ENCODE data around the gene ETS1. TPM values are rescaled to one million over a fixed set of nuclear protein-coding genes. Genes with fewer than 3 reads are reported as not detected.
A peak's percentile ranks its signal among the peaks of the same experiment; 100 is the strongest.

The ETS1 gene
- total RNA-seq, 2 donors from 2014 or later: 23.0 to 38.0 TPM

DNA sequence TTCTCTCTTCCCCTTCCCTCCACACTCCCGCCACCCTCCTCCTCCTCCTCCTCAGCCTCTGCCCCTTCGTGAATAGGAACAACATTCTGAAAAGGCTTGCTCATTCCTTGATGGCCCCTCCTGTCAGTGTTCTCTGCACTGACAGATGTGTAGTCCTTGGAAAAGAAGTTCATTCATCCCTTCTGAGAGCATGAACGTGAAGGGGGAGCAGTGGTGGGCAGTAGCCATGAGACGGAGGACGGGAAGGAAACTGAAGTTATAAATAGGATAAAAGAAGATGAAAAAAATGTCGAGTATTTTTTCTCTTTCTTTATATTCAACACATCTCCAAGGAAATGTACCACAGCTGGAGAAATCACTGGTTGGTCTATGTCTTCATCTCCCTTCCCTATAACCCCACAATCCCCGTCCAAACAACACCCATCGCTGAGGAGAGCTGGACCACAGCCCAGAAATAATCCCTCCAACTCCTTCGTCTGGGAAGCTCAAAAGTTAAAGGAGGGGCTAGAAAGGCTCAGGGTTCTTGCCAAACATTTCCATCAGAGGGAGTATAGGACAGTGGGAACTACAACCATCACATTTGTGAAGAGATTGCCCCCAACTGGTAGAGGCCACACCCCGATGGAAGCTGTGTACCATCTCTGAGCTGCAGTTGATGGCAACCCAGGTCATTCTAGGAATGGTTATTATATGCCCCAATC lies 33.5 kb downstream of the ETS1 start:
- intact Hi-C loops (cut with DNase I, micrococcal nuclease): loop anchor here in 1 of 2 donors (2.0 kb wide), 1 partner anchor 77 kb away; no protein-coding TSS in a partner anchor
- DNase-seq (no peak), ATAC-seq (no peak)

- ATAC-seq (no peak), DNase-seq (no peak)
- intact Hi-C loops (cut with DNase I, micrococcal nuclease): no loop called here
These were observed 34.3 kb downstream of the ETS1 start for GRCh38 chr11:128552783-128553661.

- ATAC-seq (no peak), DNase-seq (no peak)
- intact Hi-C loops (cut with DNase I, micrococcal nuclease): no loop called here
These were observed 35.6 kb downstream of the ETS1 start for GRCh38 chr11:128551611-128552335.

GRCh38 chr11:128551058-128551457 lies 36.3 kb downstream of the ETS1 start:
- no peak for ATAC-seq
- intact Hi-C loops (cut with DNase I, micrococcal nuclease): no loop called here
- no peak for DNase-seq

DNA sequence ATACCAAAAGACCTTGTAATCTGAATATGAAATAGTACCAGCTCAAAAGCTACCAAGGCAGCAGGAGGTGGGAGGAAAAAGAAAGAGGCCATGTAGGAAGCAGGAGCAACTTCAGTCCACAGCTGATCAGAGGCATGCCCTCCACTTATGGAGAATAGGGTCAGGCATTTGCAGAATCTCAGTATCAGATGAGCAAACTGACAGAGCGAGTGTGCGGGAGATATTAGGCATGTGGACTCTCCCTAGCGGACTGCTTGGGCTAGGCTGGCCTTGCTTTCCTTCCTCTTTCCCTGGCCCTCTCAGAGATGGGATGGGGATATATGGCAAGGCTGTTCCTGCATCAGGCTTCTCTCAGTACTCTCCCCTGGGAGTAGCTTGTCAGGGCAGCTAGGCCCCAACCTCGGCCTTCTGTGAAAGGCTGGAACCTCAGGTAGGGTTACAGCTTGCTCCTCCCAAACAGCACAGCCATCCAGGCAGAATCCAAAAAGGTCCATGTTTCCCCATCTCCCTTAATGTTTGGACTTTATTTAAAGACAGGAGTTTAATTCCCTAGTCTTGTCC lies 37.0 kb downstream of the ETS1 start:
- no peak for DNase-seq
- ATAC-seq: no peak
- intact Hi-C loops (cut with DNase I, micrococcal nuclease): no loop called here

DNA sequence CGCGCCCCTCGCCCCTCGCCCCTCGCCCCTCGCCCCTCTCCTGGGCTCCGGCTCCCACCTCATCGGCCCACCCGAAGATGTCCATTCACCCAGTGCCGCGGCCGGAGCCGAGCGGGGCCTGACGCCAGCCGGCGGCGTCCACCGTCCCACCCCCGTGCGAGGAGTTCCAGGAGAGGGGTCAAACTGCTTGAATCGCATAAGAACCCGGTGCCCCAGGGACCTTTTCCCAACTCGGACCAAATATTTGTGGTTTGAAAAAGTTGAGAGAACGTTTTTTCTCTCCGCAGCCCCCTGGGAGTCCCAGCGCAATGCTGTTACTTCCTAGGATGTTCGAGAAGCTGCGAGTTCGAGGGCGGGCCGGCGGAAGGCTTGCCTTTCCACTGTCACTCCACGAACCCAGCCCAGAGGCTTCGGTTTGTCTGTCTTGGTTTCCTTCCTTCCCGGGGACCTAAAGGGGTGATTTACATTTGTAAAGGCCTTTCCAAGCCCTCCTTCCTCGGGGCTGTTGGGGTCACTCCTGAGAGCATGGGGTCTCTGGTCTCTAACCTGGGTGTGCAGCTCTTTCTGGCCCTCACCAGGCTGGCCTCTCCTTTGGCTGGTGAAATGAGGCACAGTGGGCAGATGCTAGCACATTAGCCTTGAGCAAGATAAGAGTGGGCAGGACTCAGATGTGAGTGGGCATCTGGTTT lies 38.0 kb downstream of the ETS1 start:
- ATAC-seq (no peak), DNase-seq (peak in 1 of 2 donors; percentile 18)
- intact Hi-C loops (cut with DNase I, micrococcal nuclease): no loop called here

DNA sequence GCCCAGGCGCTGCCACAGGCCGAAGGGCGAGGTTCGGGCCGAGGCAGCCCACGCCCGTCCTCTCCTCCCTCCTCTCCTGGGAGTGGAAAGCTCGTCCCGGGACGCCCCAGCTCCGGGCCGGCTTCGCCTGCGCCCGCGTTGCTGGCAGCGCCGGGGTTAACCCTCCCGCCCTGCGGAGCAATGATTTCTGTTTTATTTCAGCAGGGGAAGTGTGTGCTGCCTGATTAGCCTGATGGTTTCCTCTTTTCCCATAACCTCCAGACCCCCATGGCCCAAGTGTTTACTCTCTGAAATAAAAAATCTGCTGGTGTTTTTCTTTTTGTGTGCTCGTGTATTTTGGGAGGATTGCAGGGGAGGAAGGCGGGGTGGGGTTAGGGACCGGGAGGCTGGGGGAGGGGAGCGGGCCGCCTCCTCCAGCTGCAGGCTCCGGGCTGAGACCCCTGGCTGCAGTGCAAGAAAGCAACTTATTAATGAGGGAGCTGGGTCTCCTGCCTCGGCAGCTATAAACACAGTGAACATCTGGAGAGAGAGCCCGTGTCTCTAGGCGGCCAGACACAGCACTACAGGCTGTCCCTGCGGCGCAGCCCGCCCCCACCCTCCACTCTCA lies 38.6 kb downstream of the ETS1 start:
- ATAC-seq: peak; percentile 95
- intact Hi-C loops (cut with DNase I, micrococcal nuclease): no loop called here
- peak; percentile 58 to 68 for DNase-seq

GRCh38 chr11:128547946-128548648 lies 39.3 kb downstream of the ETS1 start:
- DNase-seq (no peak), ATAC-seq (no peak)
- intact Hi-C loops (cut with DNase I, micrococcal nuclease): no loop called here

DNA sequence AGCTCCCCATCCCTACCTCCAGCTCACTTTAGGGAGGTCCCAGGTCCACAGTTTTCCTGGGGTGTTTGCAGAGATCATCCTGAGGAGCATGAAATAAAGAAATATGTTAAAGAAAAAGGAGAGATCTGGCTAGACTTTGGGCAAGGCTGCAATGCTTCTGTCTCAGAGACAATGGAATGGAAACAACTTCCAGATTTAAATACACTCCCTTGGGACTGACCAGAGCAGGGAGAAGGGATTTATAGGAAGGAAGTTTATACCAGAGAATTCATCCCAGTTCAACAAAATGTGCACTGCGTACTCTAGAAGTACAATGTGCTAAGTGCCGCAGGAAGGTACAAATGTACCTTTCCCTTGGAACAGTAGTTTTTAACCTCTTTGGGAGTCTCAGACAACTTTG lies 40.4 kb downstream of the ETS1 start:
- no peak for DNase-seq
- ATAC-seq: no peak
- intact Hi-C loops (cut with DNase I, micrococcal nuclease): no loop called here

DNA sequence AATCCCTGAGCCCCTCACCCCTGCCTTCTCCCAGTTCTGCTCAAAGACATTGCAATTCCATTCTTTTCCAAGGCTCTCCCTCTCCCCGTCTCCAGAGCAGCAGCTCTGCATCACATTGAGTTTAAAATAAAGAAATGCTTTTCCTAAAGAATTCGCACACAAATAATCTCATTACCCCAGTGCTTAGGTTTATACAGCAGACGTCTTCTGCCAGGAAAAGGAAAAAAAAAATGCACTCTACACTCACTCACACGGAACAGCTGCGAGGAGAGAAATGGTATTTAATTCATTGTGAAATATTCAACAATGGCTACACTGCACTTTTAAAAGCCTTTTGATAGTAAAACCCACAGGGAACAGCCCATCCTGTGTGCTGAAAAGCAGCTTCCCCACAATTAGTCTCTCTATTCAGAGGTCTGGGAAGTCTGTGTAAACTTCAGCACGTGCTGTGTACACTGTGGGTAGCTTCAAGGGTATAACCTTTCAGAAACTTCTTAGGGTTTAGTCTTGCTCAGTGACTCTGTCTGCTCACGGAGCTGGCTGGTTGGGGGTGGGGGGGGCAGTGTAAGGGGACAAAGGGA lies 42.8 kb downstream of the ETS1 start:
- DNase-seq (no peak), ATAC-seq (peak; percentile 43)
- intact Hi-C loops (cut with DNase I, micrococcal nuclease): no loop called here

GRCh38 chr11:128540469-128540868 lies 46.9 kb downstream of the ETS1 start:
- intact Hi-C loops (cut with DNase I, micrococcal nuclease): no loop called here
- ATAC-seq: no peak
- DNase-seq: no peak

- ATAC-seq (peak; percentile 10), DNase-seq (no peak)
- intact Hi-C loops (cut with DNase I, micrococcal nuclease): no loop called here
These were observed 50.9 kb downstream of the ETS1 start for GRCh38 chr11:128536506-128536905.

DNA sequence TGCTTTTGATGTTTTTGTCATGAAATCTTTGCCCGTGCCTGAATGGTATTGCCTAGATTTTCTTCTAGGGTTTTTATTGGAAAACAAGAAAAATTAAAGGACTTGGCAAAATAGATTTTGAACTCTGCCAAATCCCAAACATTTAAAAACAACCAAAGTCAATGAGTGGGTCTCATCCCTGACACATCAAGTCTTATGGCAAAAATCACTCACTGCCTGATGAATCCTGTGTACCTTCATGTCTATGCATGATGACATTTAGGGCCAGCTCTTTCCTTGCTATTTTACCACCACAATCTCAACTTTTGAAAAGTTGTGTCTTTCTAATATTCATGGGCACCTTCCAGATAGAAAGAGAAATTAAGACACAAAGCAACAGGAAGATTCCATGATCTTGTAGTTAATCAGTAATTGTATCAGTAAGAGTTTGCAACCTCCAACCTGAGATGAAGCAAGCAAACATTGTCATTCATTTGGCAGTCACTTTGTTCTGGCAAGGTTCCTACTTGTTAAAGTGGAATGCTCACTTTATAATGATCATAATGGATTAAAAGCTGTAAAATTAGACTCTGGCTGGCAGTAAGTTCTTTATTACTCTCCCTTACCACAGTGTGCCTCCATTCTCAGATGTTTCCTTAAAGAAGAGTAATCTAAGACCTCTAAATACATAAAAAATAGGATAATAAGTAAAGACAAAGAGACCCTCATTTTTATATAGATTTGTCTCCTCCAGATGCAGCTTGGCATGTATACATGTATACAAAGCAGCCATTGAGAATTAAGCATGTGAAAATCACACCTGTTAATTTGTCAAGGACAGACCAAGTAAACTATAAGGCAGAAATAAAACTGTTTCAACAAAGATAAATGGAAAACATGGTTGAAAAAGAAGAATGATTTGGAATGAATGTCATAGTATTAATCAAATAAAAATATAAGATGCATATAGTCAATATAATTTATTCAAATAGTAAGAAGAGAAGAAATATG lies 51.6 kb downstream of the ETS1 start:
- intact Hi-C loops (cut with DNase I, micrococcal nuclease): no loop called here
- ATAC-seq: peak; percentile 94
- DNase-seq: no peak

GRCh38 chr11:128533472-128533871 lies 53.9 kb downstream of the ETS1 start:
- DNase-seq: no peak
- intact Hi-C loops (cut with DNase I, micrococcal nuclease): no loop called here
- no peak for ATAC-seq

DNA sequence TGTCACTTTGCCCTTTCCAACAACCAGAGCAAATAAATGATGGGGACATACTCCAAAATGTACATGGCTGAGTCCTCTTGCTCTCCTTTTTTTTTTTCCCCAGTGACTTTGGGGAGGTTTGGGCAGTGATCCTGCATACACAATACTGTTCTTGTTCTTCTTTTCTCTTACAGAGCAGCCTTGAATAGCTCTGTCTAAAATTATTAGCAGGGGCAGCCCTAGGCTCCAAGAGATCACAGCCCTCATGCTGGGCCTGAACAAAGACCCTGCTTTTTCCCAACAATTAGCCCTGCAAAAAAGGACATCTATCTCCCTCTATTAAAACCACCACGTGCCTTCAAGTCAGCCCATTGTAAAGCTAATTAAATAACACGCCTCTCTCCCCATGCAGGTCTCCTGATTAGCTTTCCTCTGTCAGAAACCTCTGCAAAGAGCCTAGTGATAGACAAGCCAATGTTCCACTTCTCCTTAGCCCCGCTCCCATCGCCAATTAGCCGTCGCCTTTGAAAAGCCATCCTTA lies 54.7 kb downstream of the ETS1 start:
- no peak for DNase-seq
- ATAC-seq: no peak
- intact Hi-C loops (cut with DNase I, micrococcal nuclease): no loop called here

DNA sequence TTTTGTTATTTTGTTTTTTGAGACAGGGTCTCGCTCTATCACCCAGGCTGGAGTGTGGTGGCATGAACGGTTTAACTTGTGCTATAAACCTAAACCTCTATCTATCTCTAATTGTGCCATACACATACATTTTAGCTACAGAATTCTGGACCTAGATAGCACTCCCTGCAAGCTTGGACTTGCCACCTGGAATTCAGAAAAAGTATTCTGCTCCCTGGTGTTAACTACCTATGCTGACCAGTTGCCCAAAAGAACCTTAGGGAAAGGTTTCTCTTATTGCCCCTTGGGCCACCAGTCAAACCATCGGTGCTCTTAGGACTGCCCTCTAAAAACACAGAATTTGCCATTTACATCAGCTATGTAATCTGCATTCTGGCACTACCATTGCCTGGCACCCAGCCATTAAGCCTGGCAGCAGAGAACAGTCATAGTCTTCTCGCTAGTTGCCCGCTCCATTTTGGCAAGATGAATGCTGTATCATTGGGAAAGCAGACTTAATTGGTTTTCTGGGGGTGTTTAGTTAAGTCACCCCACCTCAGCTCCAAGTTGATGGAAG lies 55.3 kb downstream of the ETS1 start:
- DNase-seq (no peak), ATAC-seq (no peak)
- intact Hi-C loops (cut with DNase I, micrococcal nuclease): no loop called here

Data from left colon (tissue), 2 donors.